H9 (cell line): ENCODE results near the gene RNF31. TPM values are rescaled to one million over a fixed set of nuclear protein-coding genes. Genes with fewer than 3 reads are reported as not detected.

Source experiments
- DNase-seq: peaks from one replicate; pipeline ENCODE4 v3.0.0-alpha.2; 2017
- H2AFZ ChIP-seq: one replicate; pipeline ENCODE4 v1.6.1; 2013; ENCODE audit warnings: mild to moderate bottlenecking, low read length, control low read depth, moderate library complexity
- H2AK5ac ChIP-seq: 2 replicates; pipeline ENCODE4 v1.6.1; 2013; ENCODE audit warnings: low read length, control low read depth, mixed read lengths; ENCODE audit not compliant: insufficient read length
- H2BK120ac ChIP-seq: one replicate; pipeline ENCODE4 v1.6.1; 2013; ENCODE audit warnings: low read depth, mild to moderate bottlenecking, low read length, control low read depth, inconsistent platforms; ENCODE audit not compliant: poor library complexity, severe bottlenecking
- H2BK12ac ChIP-seq: 2 replicates; pipeline ENCODE4 v1.6.1; 2013; ENCODE audit warnings: low read length, control low read depth, mixed read lengths, low read depth; ENCODE audit not compliant: insufficient read length
- H2BK15ac ChIP-seq: 2 replicates; pipeline ENCODE4 v1.6.1; 2013; ENCODE audit warnings: low read depth, low read length, control low read depth
- H2BK20ac ChIP-seq: one replicate; pipeline ENCODE4 v1.6.1; 2013; ENCODE audit warnings: low read depth, mild to moderate bottlenecking, low read length, control low read depth, inconsistent platforms; ENCODE audit not compliant: poor library complexity, severe bottlenecking
- H2BK5ac ChIP-seq: 2 replicates; pipeline ENCODE4 v1.6.1; 2013; ENCODE audit warnings: low read length, control low read depth, mixed read lengths; ENCODE audit not compliant: insufficient read length
- H3K14ac ChIP-seq: 2 replicates; pipeline ENCODE4 v1.6.1; 2013; ENCODE audit warnings: low read length, control low read depth; ENCODE audit not compliant: insufficient read depth
- H3K18ac ChIP-seq: 2 replicates; pipeline ENCODE4 v1.6.1; 2013; ENCODE audit warnings: low read depth, mild to moderate bottlenecking, mixed read lengths, low read length, control low read depth; ENCODE audit not compliant: insufficient read length
- H3K23ac ChIP-seq: 2 replicates; pipeline ENCODE4 v1.6.1; 2013; ENCODE audit warnings: low read length, control low read depth, mixed read lengths, low read depth; ENCODE audit not compliant: insufficient read length
- H3K23me2 ChIP-seq: 2 replicates; pipeline ENCODE4 v1.6.1; 2013; ENCODE audit warnings: low read depth, mild to moderate bottlenecking, mixed read lengths, low read length, control low read depth; ENCODE audit not compliant: insufficient read length, poor library complexity, severe bottlenecking
- H3K27ac ChIP-seq: 2 replicates; pipeline ENCODE4 v1.5.1; 2013; ENCODE audit warnings: low read length, control low read depth, mixed read lengths, low read depth; ENCODE audit not compliant: insufficient read length
- H3K27me3 ChIP-seq: 2 replicates; pipeline ENCODE4 v1.6.1; 2013; ENCODE audit warnings: low read length, control low read depth, inconsistent platforms; ENCODE audit not compliant: insufficient read depth
- H3K4ac ChIP-seq: 2 replicates; pipeline ENCODE4 v1.6.1; 2013; ENCODE audit warnings: low read depth, mild to moderate bottlenecking, control low read depth, inconsistent platforms, low read length, moderate library complexity
- H3K4me1 ChIP-seq: 2 replicates; pipeline ENCODE4 v1.6.1; 2013; ENCODE audit warnings: low read length, control low read depth, inconsistent platforms; ENCODE audit not compliant: insufficient read depth
- H3K4me2 ChIP-seq: 2 replicates; pipeline ENCODE4 v1.6.1; 2013; ENCODE audit warnings: low read length, control low read depth, mixed read lengths; ENCODE audit not compliant: insufficient read length, insufficient read depth
- H3K56ac ChIP-seq: 2 replicates; pipeline ENCODE4 v1.6.1; 2013; ENCODE audit warnings: low read depth, mild to moderate bottlenecking, mixed read lengths, low read length, control low read depth; ENCODE audit not compliant: insufficient read length
- H3K79me1 ChIP-seq: 2 replicates; pipeline ENCODE4 v1.6.1; 2013; ENCODE audit warnings: low read depth, mild to moderate bottlenecking, moderate library complexity, low read length, control low read depth, inconsistent platforms; ENCODE audit not compliant: insufficient read depth, poor library complexity, severe bottlenecking
- H3K79me2 ChIP-seq: 2 replicates; pipeline ENCODE4 v1.6.1; 2013; ENCODE audit warnings: low read length, control low read depth, inconsistent platforms; ENCODE audit not compliant: insufficient read depth
- H3K9ac ChIP-seq: 2 replicates; pipeline ENCODE4 v1.6.1; 2013; ENCODE audit warnings: low read length, control low read depth, mixed read lengths; ENCODE audit not compliant: insufficient read length; ENCODE audit errors: extremely low read depth
- H3K9me3 ChIP-seq: one replicate; pipeline ENCODE4 v1.6.1; 2013; ENCODE audit warnings: low read depth, low read length, inconsistent platforms; ENCODE audit not compliant: control insufficient read depth
- H3T11ph ChIP-seq: one replicate; pipeline ENCODE4 v1.6.1; 2013; ENCODE audit warnings: mild to moderate bottlenecking, low read length, control low read depth, inconsistent platforms
- H4K20me1 ChIP-seq: one replicate; pipeline ENCODE4 v1.6.1; 2013; ENCODE audit not compliant: control insufficient read depth, insufficient read length, insufficient read depth
- H4K5ac ChIP-seq: 2 replicates; pipeline ENCODE4 v1.6.1; 2013; ENCODE audit warnings: low read depth, mild to moderate bottlenecking, mixed read lengths, low read length, control low read depth; ENCODE audit not compliant: insufficient read length
- H4K8ac ChIP-seq: replicated peaks from 2 replicates; pipeline ENCODE4 v1.6.1; 2013; ENCODE audit warnings: low read length, control low read depth, mixed read lengths, low read depth; ENCODE audit not compliant: insufficient read length
- H4K91ac ChIP-seq: 2 replicates; pipeline ENCODE4 v1.6.1; 2013; ENCODE audit warnings: low read depth, mild to moderate bottlenecking, moderate library complexity, mixed read lengths, low read length, control low read depth; ENCODE audit not compliant: insufficient read length
- H3K27ac Mint-ChIP-seq, 3 experiments: 2 replicates in 2 of 3; 3 replicates in 1 of 3; pipeline ENCODE4 v1.8.0; 2020 to 2021; ENCODE audit warnings: mixed read lengths in 3 of 3, mild to moderate bottlenecking in 1 of 3, moderate library complexity in 1 of 3
- H3K27me3 Mint-ChIP-seq: 2 replicates; pipeline ENCODE4 v1.8.0; 2021; ENCODE audit warnings: low read depth, mild to moderate bottlenecking, moderate library complexity, mixed read lengths
- H3K36me3 Mint-ChIP-seq, 3 experiments: 2 replicates in 2 of 3; 3 replicates in 1 of 3; pipeline ENCODE4 v1.8.0; 2020 to 2021; ENCODE audit warnings: low read depth in 3 of 3, mixed read lengths in 3 of 3; ENCODE audit not compliant: insufficient read depth in 1 of 3
- H3K4me1 Mint-ChIP-seq, 2 experiments: 2 replicates each; pipeline ENCODE4 v1.8.0; 2020; ENCODE audit warnings: mixed read lengths in 2 of 2
- H3K4me3 Mint-ChIP-seq, 2 experiments: 2 replicates in 1 of 2; 3 replicates in 1 of 2; pipeline ENCODE4 v1.8.0; 2020 to 2021; ENCODE audit warnings: mild to moderate bottlenecking in 2 of 2, mixed read lengths in 2 of 2, moderate library complexity in 1 of 2
- H3K9me3 Mint-ChIP-seq, 2 experiments: 2 replicates in 1 of 2; 3 replicates in 1 of 2; pipeline ENCODE4 v1.8.0; 2020; ENCODE audit warnings: mild to moderate bottlenecking in 2 of 2, mixed read lengths in 2 of 2, moderate library complexity in 1 of 2
- CTCF ChIP-seq: fragments of 200-600 bp; sonication (generic); conservative IDR thresholded peaks from 3 replicates; pipeline ENCODE4 v1.8.0; 2021; ENCODE audit warnings: antibody characterized with exemption, mild to moderate bottlenecking
- WGBS: extraction: QIAGEN DNeasy Blood & Tissue Kit; methylation state at CpG from one replicate; pipeline ENCODE4 v1.1.7; 2013; ENCODE audit warnings: missing lambda C conversion rate, low lambda C conversion rate, mixed read lengths; ENCODE audit not compliant: insufficient read length; ENCODE audit errors: extremely low coverage; 5-methylcytosine and 5-hydroxymethylcytosine counted together
- total RNA-seq: library from RNA; stranded (reverse); gene quantifications from 2 replicates; pipeline ENCODE4 v1.2.1, GENCODE V29; 2021

Gene RNF31
- total RNA-seq, 1 experiment from 2014 or later: 87.3 TPM

GRCh38 chr14:24171422-24172260 is 24.3 kb downstream of the RNF31 start, which contains the start of gene REC8:
Gene REC8 (plus strand): TSS chr14:24172080. CDS start chr14:24172553, 473 bp downstream.
- H2BK120ac ChIP-seq: no peak within 1 kb of the TSS
- no peak within 1 kb of the TSS for H3T11ph ChIP-seq
- H3K23me2 ChIP-seq: peaks cover 10% of the 10 kb centered on the region
- no CpG with 5 or more reads among the region's 63 CpGs for WGBS
- H2BK15ac ChIP-seq: no peak within 1 kb of the TSS
- H2BK12ac ChIP-seq: no peak within 1 kb of the TSS
- peak within 1 kb of the TSS; percentile 3 for H3K9ac ChIP-seq
- H3K27me3 ChIP-seq: no peaks in the 10 kb centered on the region
- no peak within 1 kb of the TSS for H3K56ac ChIP-seq
- no peak within 1 kb of the TSS for H2BK5ac ChIP-seq
- TF ChIP-seq CTCF: no peak
- no peaks in the 10 kb centered on the region for H4K20me1 ChIP-seq
- H4K5ac ChIP-seq: no peak within 1 kb of the TSS
- peak; percentile 100 for DNase-seq
- Mint-ChIP-seq H3K36me3 (peaks cover 2 to 22% (median 16%) of the 10 kb centered on the region in 3 experiments; a peak in 5 of 7 replicates), H3K9me3 (no peaks in the 10 kb centered on the region; a peak in 1 of 5 replicates), H3K27me3 (no peaks in the 10 kb centered on the region; the same call in 1 of the 2 replicates), H3K4me1 (peaks cover 5 to 13% of the 10 kb centered on the region in 2 experiments; a peak in 3 of 4 replicates), H3K4me3 (peak within 1 kb of the TSS; percentile 75 to 80), H3K27ac (peak within 1 kb of the TSS; percentile 27 to 94 (median 78); a peak in 4 of 7 replicates)
- no peaks in the 10 kb centered on the region for H3K79me1 ChIP-seq
- no peak within 1 kb of the TSS for H3K27ac ChIP-seq
- H3K9me3 ChIP-seq: no peaks in the 10 kb centered on the region
- no peak within 1 kb of the TSS for H2BK20ac ChIP-seq
- no peak within 1 kb of the TSS for H3K4ac ChIP-seq
- H2AK5ac ChIP-seq: no peak within 1 kb of the TSS
- H3K14ac ChIP-seq: no peak within 1 kb of the TSS
- H2AFZ ChIP-seq: no peak within 1 kb of the TSS
- H3K4me2 ChIP-seq: peak within 1 kb of the TSS; percentile 48
- no peaks in the 10 kb centered on the region for H3K4me1 ChIP-seq
- H3K23ac ChIP-seq: no peak within 1 kb of the TSS
- no peak within 1 kb of the TSS for H3K18ac ChIP-seq
- H4K8ac ChIP-seq: no peak within 1 kb of the TSS
- H4K91ac ChIP-seq: no peak within 1 kb of the TSS
- no peaks in the 10 kb centered on the region for H3K79me2 ChIP-seq
